ENCODE measurements around the gene CEP95.
"Not testable (repeated sequence)": the region's sequence is repeated elsewhere in the genome, so short reads cannot be mapped to it uniquely, and the experiment has no call there.

CEP95 gene

GRCh38 chr17:64491034-64491860 is 15.5 kb upstream of the CEP95 start:
- Histone ChIP-seq H3K27ac (no peak overlapping the region), H3K9ac (ENCODE audit: insufficient read length) (no peak overlapping the region), H3K36me3 (ENCODE audit: insufficient read depth, low read length) (peaks cover 44% of the 10 kb centered on the region), H3K9me3 (ENCODE audit: low read depth, low read length) (no peaks in the 10 kb centered on the region), H3K4me3 (no peak overlapping the region)
- TF ChIP-seq EZH2 (IDR thresholded peaks at IDR 0.05), result no peak
- TF ChIP-seq FOXP2 (optimal IDR thresholded peaks at IDR 0.05; ENCODE audit: control extremely low read depth, extremely low read length, insufficient read depth), result no peak
- no peak for TF ChIP-seq POLR2AphosphoS5 (IDR thresholded peaks at IDR 0.05; ENCODE audit: borderline replicate concordance, low read depth, low read length)
- DNase-seq (ENCODE audit: low read depth, low spot score), result no peak

- Histone ChIP-seq H3K36me3 (ENCODE audit: insufficient read depth, low read length) (peaks cover 42% of the 10 kb centered on the region), H3K27ac (peak overlapping the region; percentile 14; the same call in 1 of the 2 replicates), H3K4me3 (no peak overlapping the region), H3K9me3 (ENCODE audit: low read depth, low read length) (no peaks in the 10 kb centered on the region), H3K9ac (ENCODE audit: insufficient read length) (no peak overlapping the region)
- TF ChIP-seq POLR2AphosphoS5 (IDR thresholded peaks at IDR 0.05; ENCODE audit: borderline replicate concordance, low read depth, low read length) (no peak), FOXP2 (optimal IDR thresholded peaks at IDR 0.05; ENCODE audit: control extremely low read depth, extremely low read length, insufficient read depth) (no peak), EZH2 (IDR thresholded peaks at IDR 0.05) (no peak)
- no peak for DNase-seq (ENCODE audit: low read depth, low spot score)
Measured at GRCh38 chr17:64491994-64492393, 14.8 kb upstream of the CEP95 start.

DNA sequence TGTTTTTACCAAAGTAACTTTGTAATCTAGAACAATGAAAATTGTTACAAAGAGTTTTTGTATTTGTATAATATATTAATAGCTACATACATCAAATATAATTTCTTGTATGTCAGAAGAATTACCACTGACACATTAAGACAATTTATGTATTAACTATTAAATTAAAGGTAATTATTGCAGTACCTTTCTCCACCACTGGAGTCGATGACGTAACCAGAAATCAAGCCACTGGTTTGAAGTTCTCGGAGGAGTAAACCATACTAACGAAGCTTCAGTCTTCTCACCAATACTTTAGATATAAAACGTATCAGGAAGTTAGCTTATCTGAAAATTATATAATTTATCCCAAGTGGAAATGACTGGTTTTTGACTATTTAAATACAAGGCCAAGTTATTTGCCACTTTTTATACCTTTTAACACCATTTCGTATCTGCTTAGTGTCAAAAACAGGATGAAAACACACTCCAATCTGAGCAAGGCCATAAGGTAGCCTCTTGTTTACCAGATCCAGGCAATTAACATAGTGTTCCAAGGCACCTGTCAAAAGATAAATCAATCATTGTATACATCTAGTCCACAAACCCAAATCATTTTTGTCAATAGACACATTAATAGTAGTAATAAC is 14.2 kb upstream of the CEP95 start:
- TF ChIP-seq POLR2AphosphoS5 (IDR thresholded peaks at IDR 0.05; ENCODE audit: borderline replicate concordance, low read depth, low read length) (no peak), FOXP2 (optimal IDR thresholded peaks at IDR 0.05; ENCODE audit: control extremely low read depth, extremely low read length, insufficient read depth) (no peak), EZH2 (IDR thresholded peaks at IDR 0.05) (no peak)
- Histone ChIP-seq H3K9me3 (ENCODE audit: low read depth, low read length) (no peaks in the 10 kb centered on the region), H3K36me3 (ENCODE audit: insufficient read depth, low read length) (peaks cover 40% of the 10 kb centered on the region), H3K27ac (peak overlapping the region; percentile 14; the same call in 1 of the 2 replicates), H3K9ac (ENCODE audit: insufficient read length) (no peak overlapping the region), H3K4me3 (no peak overlapping the region)
- DNase-seq (ENCODE audit: low read depth, low spot score), result no peak

DNA sequence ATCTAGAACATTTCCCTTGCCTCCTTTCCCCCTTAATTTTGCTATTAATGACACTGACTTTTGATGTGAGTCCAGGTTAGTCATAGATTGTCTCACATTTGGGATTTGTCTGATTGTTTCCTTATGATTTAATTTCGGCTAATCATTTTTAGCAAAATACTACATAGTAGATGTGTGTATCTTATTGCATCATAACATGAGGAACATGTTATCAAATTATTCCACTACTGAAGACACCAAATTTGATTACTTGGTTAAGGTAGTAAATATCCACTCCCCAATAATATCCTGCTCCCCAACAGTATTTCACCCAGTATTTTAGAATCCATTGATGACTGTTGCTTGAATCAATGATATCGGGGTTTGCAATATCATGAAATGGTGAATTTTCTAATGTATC is 12.7 kb upstream of the CEP95 start:
- H3K36me3 ChIP-seq (ENCODE audit: insufficient read depth, low read length), result peaks cover 54% of the 10 kb centered on the region

GRCh38 chr17:64495300-64495699 is 11.5 kb upstream of the CEP95 start:
- not testable (repeated sequence) for H3K9ac ChIP-seq (ENCODE audit: insufficient read length); H3K9me3 ChIP-seq (ENCODE audit: low read depth, low read length); DNase-seq (ENCODE audit: low read depth, low spot score); H3K27ac ChIP-seq
- Histone ChIP-seq H3K36me3 (ENCODE audit: insufficient read depth, low read length) (peaks cover 56% of the 10 kb centered on the region), H3K4me3 (peak overlapping the region; percentile 93)

More for the DNA sequence above, 12.7 kb upstream of the CEP95 start:
- Histone ChIP-seq H3K9me3 (ENCODE audit: low read depth, low read length) (no peaks in the 10 kb centered on the region), H3K27ac (0 out of 2 replicates have a peak overlapping the region, but pooled peaks have one; percentile 40), H3K9ac (ENCODE audit: insufficient read length) (no peak overlapping the region), H3K4me3 (peak overlapping the region; percentile 19; the same call in 1 of the 2 replicates)
- TF ChIP-seq EZH2 (IDR thresholded peaks at IDR 0.05) (no peak), FOXP2 (optimal IDR thresholded peaks at IDR 0.05; ENCODE audit: control extremely low read depth, extremely low read length, insufficient read depth) (no peak), POLR2AphosphoS5 (IDR thresholded peaks at IDR 0.05; ENCODE audit: borderline replicate concordance, low read depth, low read length) (no peak)
- no peak for DNase-seq (ENCODE audit: low read depth, low spot score)

DNA sequence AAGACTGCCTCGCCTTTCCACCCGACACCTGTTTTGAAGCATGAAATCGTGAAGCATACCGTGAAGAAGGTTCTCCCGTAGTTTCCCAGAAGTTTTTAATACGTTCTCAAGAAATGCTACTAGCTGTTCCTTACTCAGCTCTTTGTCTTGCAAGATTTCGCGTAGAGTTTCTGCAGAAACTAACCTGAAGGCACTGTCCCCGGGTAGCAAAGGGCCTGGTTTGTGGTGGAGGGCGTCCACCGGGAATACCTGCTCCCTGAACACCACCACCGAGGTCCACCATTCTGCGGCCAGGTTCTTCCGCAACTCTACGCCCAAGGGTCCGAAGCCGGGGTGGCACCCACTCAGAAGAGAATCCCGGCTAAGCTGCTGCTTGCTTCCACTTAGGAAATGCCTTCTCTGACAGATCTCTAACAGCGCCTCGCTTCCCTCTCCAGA is 10.4 kb upstream of the CEP95 start:
- H3K9ac ChIP-seq (ENCODE audit: insufficient read length), result peak overlapping the region; percentile 84
- no peak for DNase-seq (ENCODE audit: low read depth, low spot score)
- peak overlapping the region; percentile 92; the same call in 1 of the 2 replicates for H3K27ac ChIP-seq
- H3K36me3 ChIP-seq (ENCODE audit: insufficient read depth, low read length), result peaks cover 58% of the 10 kb centered on the region
- peak overlapping the region; percentile 93 for H3K4me3 ChIP-seq
- TF ChIP-seq EZH2 (IDR thresholded peaks at IDR 0.05), result no peak
- TF ChIP-seq FOXP2 (optimal IDR thresholded peaks at IDR 0.05; ENCODE audit: control extremely low read depth, extremely low read length, insufficient read depth), result no peak
- TF ChIP-seq POLR2AphosphoS5 (IDR thresholded peaks at IDR 0.05; ENCODE audit: borderline replicate concordance, low read depth, low read length), result no peak
- H3K9me3 ChIP-seq (ENCODE audit: low read depth, low read length), result no peaks in the 10 kb centered on the region

GRCh38 chr17:64496786-64497564 is 9.8 kb upstream of the CEP95 start, which contains the start of gene POLG2:
POLG2 (minus strand) TSS chr17:64497054; CDS start chr17:64496968, 86 bp downstream.
- no peaks in the 10 kb centered on the region for H3K9me3 ChIP-seq (ENCODE audit: low read depth, low read length)
- H3K4me3 ChIP-seq, result peak within 1 kb of the TSS; percentile 93
- peaks cover 58% of the 10 kb centered on the region for H3K36me3 ChIP-seq (ENCODE audit: insufficient read depth, low read length)
- TF ChIP-seq FOXP2 (optimal IDR thresholded peaks at IDR 0.05; ENCODE audit: control extremely low read depth, extremely low read length, insufficient read depth) (no peak), POLR2AphosphoS5 (IDR thresholded peaks at IDR 0.05; ENCODE audit: borderline replicate concordance, low read depth, low read length) (peak; percentile 95)
- peak within 1 kb of the TSS; percentile 92 for H3K27ac ChIP-seq
- peak; percentile 52 for DNase-seq (ENCODE audit: low read depth, low spot score)
- peak within 1 kb of the TSS; percentile 84 for H3K9ac ChIP-seq (ENCODE audit: insufficient read length)

- no peak for DNase-seq (ENCODE audit: low read depth, low spot score)
- Histone ChIP-seq H3K36me3 (ENCODE audit: insufficient read depth, low read length) (peaks cover 58% of the 10 kb centered on the region), H3K4me3 (peak overlapping the region; percentile 93), H3K9ac (ENCODE audit: insufficient read length) (peak overlapping the region; percentile 79), H3K9me3 (ENCODE audit: low read depth, low read length) (no peaks in the 10 kb centered on the region), H3K27ac (peak overlapping the region; percentile 92)
- TF ChIP-seq FOXP2 (optimal IDR thresholded peaks at IDR 0.05; ENCODE audit: control extremely low read depth, extremely low read length, insufficient read depth), result no peak
- TF ChIP-seq POLR2AphosphoS5 (IDR thresholded peaks at IDR 0.05; ENCODE audit: borderline replicate concordance, low read depth, low read length), result no peak
- TF ChIP-seq EZH2 (IDR thresholded peaks at IDR 0.05), result no peak
Measured at GRCh38 chr17:64497565-64498035, 9.2 kb upstream of the CEP95 start.

Data from SK-N-MC (cell line).